Uterus (tissue), 4 donors: ENCODE data around the gene GRIK5. TPM values are rescaled to one million over a fixed set of nuclear protein-coding genes. Genes with fewer than 3 reads are reported as not detected.

Source experiments
- DNase-seq, 2 donors: peaks; one replicate each; pipeline ENCODE4 v3.0.0-alpha.2; 2019 to 2020
- H3K27ac ChIP-seq, 2 donors: fragments of 200-600 bp; sonication (generic); 1 replicate in 1 of 2; 2 replicates in 1 of 2; pipeline ENCODE4 v1.5.1; 2016 to 2018
- H3K27me3 ChIP-seq, 2 donors: fragments of 200-600 bp; sonication (generic); one replicate each; pipeline ENCODE4 v1.5.1; 2018 to 2019; ENCODE audit warnings: control low read depth in 1 of 2
- H3K36me3 ChIP-seq, 2 donors: fragments of 200-600 bp; sonication (generic); one replicate each; pipeline ENCODE4 v1.5.1; 2019; ENCODE audit warnings: control low read depth in 1 of 2
- H3K4me1 ChIP-seq, 2 donors: fragments of 200-600 bp; sonication (generic); one replicate each; pipeline ENCODE4 v1.5.1; 2018 to 2019; ENCODE audit warnings: control low read depth in 1 of 2
- H3K4me3 ChIP-seq, 2 donors: fragments of 200-600 bp; sonication (generic); 1 replicate in 1 of 2; 2 replicates in 1 of 2; pipeline ENCODE4 v1.5.1; 2018 to 2019; ENCODE audit warnings: mild to moderate bottlenecking in 1 of 2
- H3K9me3 ChIP-seq, 2 donors: fragments of 200-600 bp; sonication (generic); one replicate each; pipeline ENCODE4 v1.5.1; 2019; ENCODE audit warnings: control low read depth in 1 of 2
- CTCF ChIP-seq, 4 experiments: fragments of 200-600 bp in 2 of 4; fragments of 450-650 bp in 2 of 4; sonication (generic) in 2 of 4; IDR thresholded peaks; one replicate each; pipeline ENCODE4 v1.5.1; 2016 to 2019; ENCODE audit warnings: antibody characterized with exemption in 4 of 4, mild to moderate bottlenecking in 2 of 4, moderate library complexity in 1 of 4
- POLR2A ChIP-seq, 2 donors: fragments of 450-650 bp; IDR thresholded peaks; one replicate each; pipeline ENCODE4 v1.6.1; 2016; ENCODE audit warnings: antibody characterized with exemption in 2 of 2, mild to moderate bottlenecking in 1 of 2, moderate library complexity in 1 of 2
- intact Hi-C: fragments of 100-400 bp; cut with DNase I; formaldehyde crosslinking; loops from one replicate; pipeline ENCODE4 v1.15.1; 2023; ENCODE audit warnings: low total_unique reads
- total RNA-seq, 4 donors: library from RNA; depleted of rRNA in 3 of 4; stranded (reverse); fragments of >200 nt in 3 of 4; gene quantifications; one replicate each; pipeline versions ENCODE4 v1.1.0 to v1.2.4, GENCODE V29; 2014 to 2023
- donor health status: DM: yes; HTN: yes; CAD: no.

Gene GRIK5
- total RNA-seq, 4 donors from 2014 or later: 5.6 to 17.8 (median 7.0) TPM; not detected in 1

GRCh38 chr19:42095142-42095813 is 25.3 kb upstream of the GRIK5 start:
- Histone ChIP-seq H3K27me3 (no peaks in the 10 kb centered on the region), H3K27ac (no peak overlapping the region), H3K4me1 (no peaks in the 10 kb centered on the region), H3K36me3 (no peaks in the 10 kb centered on the region), H3K9me3 (no peaks in the 10 kb centered on the region), H3K4me3 (no peak overlapping the region)
- no peak for DNase-seq
- TF ChIP-seq CTCF (IDR thresholded peaks at IDR 0.05): no peak
- intact Hi-C loops: no loop called here

GRCh38 chr19:42093926-42094325 is 23.9 kb upstream of the GRIK5 start:
- intact Hi-C loops: no loop called here
- H3K4me1 ChIP-seq: no peaks in the 10 kb centered on the region

GRCh38 chr19:42093505-42093904 is 23.5 kb upstream of the GRIK5 start:
- Histone ChIP-seq H3K4me3 (no peak overlapping the region), H3K27ac (no peak overlapping the region), H3K27me3 (no peaks in the 10 kb centered on the region), H3K4me1 (no peaks in the 10 kb centered on the region), H3K9me3 (no peaks in the 10 kb centered on the region), H3K36me3 (no peaks in the 10 kb centered on the region)
- DNase-seq: no peak
- TF ChIP-seq CTCF (IDR thresholded peaks at IDR 0.05) (no peak), POLR2A (IDR thresholded peaks at IDR 0.05) (no peak)
- intact Hi-C loops: no loop called here

More at GRCh38 chr19:42093926-42094325, 23.9 kb upstream of the GRIK5 start:
- TF ChIP-seq CTCF (IDR thresholded peaks at IDR 0.05) (no peak), POLR2A (IDR thresholded peaks at IDR 0.05) (no peak)
- H3K27ac ChIP-seq: no peak overlapping the region
- H3K27me3 ChIP-seq: no peaks in the 10 kb centered on the region
- H3K4me3 ChIP-seq: no peak overlapping the region
- no peak for DNase-seq
- no peaks in the 10 kb centered on the region for H3K9me3 ChIP-seq
- H3K36me3 ChIP-seq: no peaks in the 10 kb centered on the region

- TF ChIP-seq POLR2A (IDR thresholded peaks at IDR 0.05): no peak
- peak; percentile 4 to 45 (median 18) for TF ChIP-seq CTCF (IDR thresholded peaks at IDR 0.05)
- intact Hi-C loops: no loop called here
- Histone ChIP-seq H3K27ac (peak overlapping the region; percentile 34 to 41), H3K9me3 (no peaks in the 10 kb centered on the region), H3K27me3 (no peaks in the 10 kb centered on the region), H3K36me3 (no peaks in the 10 kb centered on the region), H3K4me3 (no peak overlapping the region), H3K4me1 (no peaks in the 10 kb centered on the region)
- peak in 1 of 2 donors; percentile 55 for DNase-seq
Measured at GRCh38 chr19:42092350-42092749, 22.3 kb upstream of the GRIK5 start.

- intact Hi-C loops: no loop called here
- Histone ChIP-seq H3K27ac (peak overlapping the region; percentile 34 to 41), H3K36me3 (no peaks in the 10 kb centered on the region), H3K9me3 (no peaks in the 10 kb centered on the region), H3K4me1 (no peaks in the 10 kb centered on the region), H3K4me3 (no peak overlapping the region), H3K27me3 (no peaks in the 10 kb centered on the region)
- DNase-seq: peak in 1 of 2 donors; percentile 48
- TF ChIP-seq CTCF (IDR thresholded peaks at IDR 0.05): no peak
Measured at GRCh38 chr19:42091742-42092141, 21.7 kb upstream of the GRIK5 start.
